NCI-H2196 (cell line): ENCODE data around the gene IQSEC1.
A peak's percentile ranks its signal among the peaks of the same experiment; 100 is the strongest.

Source experiments
- DNase-seq: peaks from one replicate; lab custom pipeline; 2025; ENCODE audit not compliant: unreplicated experiment; lab: John Stamatoyannopoulos, UW

IQSEC1 gene

GRCh38 chr3:13073326-13074005 is at the start of gene IQSEC1:
TSS of gene IQSEC1 (minus strand) at chr3:13073429. CDS start at chr3:13073014, 415 bp downstream.
- peak; percentile 71 for DNase-seq

GRCh38 chr3:13122081-13123012 is 49.1 kb upstream of the IQSEC1 start:
- DNase-seq: no peak

- DNase-seq: no peak
Measured at GRCh38 chr3:13121553-13122001, 48.3 kb upstream of the IQSEC1 start.

GRCh38 chr3:13120928-13121552 is 47.8 kb upstream of the IQSEC1 start:
- DNase-seq: no peak

GRCh38 chr3:13120289-13120927 is 47.2 kb upstream of the IQSEC1 start:
- no peak for DNase-seq

GRCh38 chr3:13119471-13120220 is 46.4 kb upstream of the IQSEC1 start:
- DNase-seq: peak; percentile 4

GRCh38 chr3:13116426-13116825 is 43.2 kb upstream of the IQSEC1 start:
- no peak for DNase-seq

- no peak for DNase-seq
Measured at GRCh38 chr3:13115991-13116390, 42.8 kb upstream of the IQSEC1 start.

- no peak for DNase-seq
Measured at GRCh38 chr3:13115576-13115910, 42.3 kb upstream of the IQSEC1 start.

GRCh38 chr3:13114811-13115575 is 41.8 kb upstream of the IQSEC1 start:
- no peak for DNase-seq

GRCh38 chr3:13113346-13114330 is 40.4 kb upstream of the IQSEC1 start:
- DNase-seq: no peak

- no peak for DNase-seq
Measured at GRCh38 chr3:13112521-13113345, 39.5 kb upstream of the IQSEC1 start.

GRCh38 chr3:13111873-13112520 is 38.8 kb upstream of the IQSEC1 start:
- peak; percentile 53 for DNase-seq

- no peak for DNase-seq
Measured at GRCh38 chr3:13111173-13111872, 38.1 kb upstream of the IQSEC1 start.

- DNase-seq: no peak
Measured at GRCh38 chr3:13110678-13111116, 37.5 kb upstream of the IQSEC1 start.

GRCh38 chr3:13109516-13109915 is 36.3 kb upstream of the IQSEC1 start:
- no peak for DNase-seq

- DNase-seq: no peak
Measured at GRCh38 chr3:13108861-13109260, 35.6 kb upstream of the IQSEC1 start.
